ENCODE measurements around the gene UBE2U.
A peak's percentile ranks its signal among the peaks of the same experiment; 100 is the strongest.
"Not testable (repeated sequence)": the region's sequence is repeated elsewhere in the genome, so short reads cannot be mapped to it uniquely, and the experiment has no call there.

The UBE2U gene

DNA sequence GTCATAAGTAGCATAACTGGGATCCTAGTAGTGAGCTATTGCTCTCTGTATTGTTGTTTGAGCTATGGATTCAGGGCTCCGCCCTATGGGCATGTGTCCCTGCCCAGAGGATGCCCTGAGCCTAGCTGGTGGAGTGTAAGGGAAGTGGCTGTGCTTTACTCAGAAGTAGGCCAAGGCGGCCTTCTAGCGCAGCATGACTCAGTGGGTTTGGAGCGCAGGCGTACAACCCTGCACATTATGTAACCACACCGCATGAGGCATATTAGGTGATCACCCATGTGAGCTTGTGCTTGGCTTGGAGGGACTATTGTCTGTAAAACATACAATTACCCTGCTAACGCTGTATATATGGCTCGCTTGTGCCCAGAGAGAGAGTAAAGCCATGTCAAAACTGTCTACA lies 11.1 kb upstream of the UBE2U start:
- no peak for DNase-seq

DNA sequence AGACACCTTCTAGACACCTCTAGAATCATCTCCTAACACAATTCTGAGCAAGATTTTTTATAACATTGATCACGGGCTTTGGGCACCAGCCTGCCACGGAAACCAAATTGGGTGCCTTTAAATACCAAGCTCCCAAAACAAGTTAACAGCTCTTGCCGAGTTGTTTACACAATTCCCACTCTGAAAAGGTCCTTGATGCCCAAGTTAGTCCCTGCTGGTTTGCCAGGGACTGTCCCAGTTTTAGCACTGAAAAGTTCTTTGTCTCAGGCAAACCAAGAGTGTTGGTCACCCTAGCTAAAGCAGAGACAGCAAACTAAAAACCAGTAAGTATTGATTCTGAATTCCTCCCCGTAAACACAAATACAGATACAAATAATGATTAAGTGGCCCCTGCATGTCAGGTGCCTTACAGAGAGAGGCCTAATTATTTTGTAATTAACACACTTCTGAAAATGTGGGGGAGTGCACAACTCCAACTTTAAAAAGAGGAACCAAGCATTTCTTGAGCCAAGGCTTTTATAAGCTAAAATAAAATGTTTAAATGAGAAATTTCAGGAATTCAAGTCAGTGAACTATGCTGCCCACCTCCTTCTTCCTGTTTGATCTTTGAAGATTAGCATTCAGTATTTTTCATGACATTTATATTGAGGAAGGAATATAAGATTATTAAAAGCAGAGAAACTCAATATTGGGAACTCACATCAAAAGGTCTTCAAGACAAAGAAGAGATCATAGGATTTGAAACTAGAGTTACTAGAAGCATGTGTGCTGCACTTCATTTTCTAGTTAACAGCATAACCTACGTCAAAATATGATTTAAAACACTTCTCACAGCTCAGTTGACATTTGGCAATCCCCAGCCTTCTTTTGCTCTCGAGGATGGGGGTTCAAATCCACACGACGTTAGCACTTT lies 9.0 kb upstream of the UBE2U start:
- peak in 8 of 51 donors; percentile 4 to 53 (median 15) for DNase-seq

DNA sequence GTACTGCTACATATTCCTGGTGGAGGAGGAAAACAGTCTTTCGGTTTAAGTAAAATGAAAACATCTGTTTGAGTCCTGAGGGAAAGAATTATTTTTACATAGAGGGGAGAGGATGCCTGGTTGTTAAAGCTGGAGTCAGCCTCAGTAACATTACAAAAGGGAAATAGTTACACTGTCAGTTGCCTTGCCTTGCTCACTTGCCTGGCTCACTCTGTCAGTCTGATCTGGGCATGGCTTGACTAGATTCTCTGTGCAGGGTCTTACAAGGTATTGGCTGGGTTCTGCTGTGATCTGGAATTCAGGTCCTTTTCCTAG lies 8.4 kb upstream of the UBE2U start:
- DNase-seq = no peak

DNA sequence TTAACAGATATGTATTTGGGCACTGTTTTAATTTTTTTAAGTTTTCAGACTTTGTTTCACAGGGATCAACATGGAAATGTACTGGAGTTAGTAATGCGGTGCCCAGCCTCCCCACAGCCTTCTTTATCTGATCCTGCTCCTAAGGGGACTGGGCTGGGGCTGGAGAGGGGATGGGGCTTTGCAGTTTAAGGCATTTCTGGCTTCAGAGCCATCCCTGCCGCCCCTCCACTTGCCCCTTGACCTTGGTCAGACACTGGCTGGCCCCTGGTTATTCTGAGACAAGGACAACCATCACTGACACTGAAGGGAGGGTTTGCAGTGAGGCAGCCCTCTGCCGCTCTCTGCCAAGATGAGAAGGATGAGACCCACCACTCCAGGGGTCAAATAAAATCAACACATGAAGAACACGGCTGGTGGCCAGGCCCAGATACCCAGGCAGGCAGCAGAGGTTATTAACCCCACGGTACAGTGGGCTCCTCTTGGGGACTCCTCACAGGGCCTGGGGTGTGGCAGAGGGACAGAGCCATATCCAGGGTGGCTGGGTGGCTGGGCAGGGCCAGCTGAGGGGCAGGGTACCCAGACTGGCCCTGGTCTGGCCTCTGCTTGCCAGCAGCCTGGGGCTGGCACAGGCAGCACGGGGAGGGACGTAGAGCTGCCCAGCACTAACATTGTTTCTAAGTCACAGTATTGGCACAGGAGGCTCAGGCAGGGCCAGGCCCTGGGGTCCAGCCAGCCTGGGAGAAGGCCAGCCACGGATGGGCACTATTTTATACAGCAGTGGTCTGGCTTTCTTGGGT lies 7.2 kb upstream of the UBE2U start:
- DNase-seq = peak in 27 of 51 donors; percentile 4 to 69 (median 31)

DNA sequence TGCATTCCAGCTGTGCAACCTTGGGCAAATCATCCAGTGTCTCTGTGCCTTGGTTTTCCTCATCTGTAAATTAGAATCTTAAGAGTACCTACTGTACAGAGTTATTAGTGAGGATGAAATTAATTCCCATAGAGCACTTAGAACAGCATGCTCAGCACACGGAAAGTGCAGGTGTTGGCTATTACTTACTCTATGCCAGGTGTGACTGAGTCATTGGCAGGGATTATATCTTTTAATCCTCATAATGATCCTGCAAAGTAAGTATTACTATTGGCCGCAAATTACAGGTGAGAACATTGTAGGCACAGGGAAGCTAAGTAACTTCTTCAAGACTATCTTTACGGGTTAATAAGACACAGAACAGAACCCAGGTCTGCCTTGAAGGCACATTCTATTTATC lies 6.3 kb upstream of the UBE2U start:
- DNase-seq = no peak

DNA sequence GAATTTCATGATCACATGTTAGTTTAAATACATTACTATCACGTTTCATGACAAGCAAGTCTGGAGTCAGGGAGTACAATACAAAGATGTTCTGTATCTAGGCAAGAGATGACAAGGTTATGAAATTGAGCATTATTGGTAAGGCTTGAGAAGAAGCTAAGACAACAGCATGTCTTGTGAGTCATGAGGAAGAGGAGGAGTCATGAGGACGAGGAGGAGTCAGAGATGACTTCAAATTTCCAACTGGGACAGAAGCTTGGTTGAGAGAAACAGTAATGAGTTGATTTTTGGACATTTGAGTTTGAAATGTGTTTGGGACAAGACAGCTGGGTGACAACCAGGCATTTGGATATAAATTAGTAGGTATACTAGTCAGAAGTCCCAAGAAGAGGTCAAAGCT lies 4.3 kb upstream of the UBE2U start:
- no peak for DNase-seq

DNA sequence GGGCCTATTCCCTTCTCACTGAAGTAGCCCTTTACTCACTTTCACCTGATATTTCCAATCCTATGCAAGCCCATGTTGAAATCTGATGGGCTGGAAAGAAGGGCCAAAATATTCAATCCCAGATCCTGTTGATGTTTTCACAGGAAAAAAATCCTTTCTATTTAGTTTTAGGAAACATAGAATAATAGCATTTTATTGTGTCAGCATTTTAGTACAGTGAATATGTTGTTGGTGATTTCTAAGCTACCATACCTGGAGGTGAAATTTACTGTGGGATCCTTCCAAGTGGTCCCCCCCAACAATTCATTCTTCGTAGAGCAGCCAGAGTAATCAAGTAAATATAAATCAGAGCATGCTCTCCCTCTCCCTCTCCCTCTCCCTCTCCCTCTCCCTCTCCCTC lies 3.4 kb upstream of the UBE2U start:
- DNase-seq = no peak

DNA sequence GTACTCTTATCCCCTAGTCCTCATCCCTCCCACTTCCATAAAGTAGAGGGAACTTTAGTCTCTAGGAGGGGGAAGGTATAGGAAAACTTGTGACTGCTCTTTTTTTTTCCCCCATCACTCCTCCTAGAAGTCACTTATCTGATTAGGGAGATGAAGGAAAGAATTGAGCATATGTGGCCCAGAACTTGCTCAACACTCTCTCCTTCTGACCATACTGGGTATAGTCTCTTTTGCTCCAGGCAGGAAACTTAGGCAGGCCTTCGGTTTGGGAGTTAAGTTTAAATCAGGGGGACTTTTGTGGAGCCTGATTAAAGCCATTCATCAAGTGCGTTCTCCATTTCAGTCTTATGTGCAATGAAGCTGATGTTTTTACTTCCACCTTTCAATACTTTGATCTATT lies 5.8 kb downstream of the UBE2U start:
- no peak for DNase-seq

DNA sequence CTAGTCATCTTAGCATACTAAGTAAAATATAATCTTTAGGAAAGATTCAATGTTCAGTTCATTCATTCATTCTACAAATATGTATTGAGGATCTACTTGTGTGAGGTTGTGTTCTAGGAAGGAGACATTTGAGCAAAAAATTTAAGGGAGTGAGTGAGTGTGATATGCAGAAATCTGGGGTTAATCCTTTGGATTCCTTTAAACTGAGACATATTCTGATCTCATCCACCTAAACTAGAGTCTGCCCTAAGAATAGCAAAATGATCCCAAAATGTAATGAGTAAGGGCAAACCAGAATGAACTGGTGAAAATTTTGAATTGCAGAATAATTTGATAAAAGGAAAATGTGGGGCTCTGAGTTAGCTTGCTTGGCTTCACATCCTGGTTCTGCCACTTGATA lies 8.6 kb downstream of the UBE2U start:
- DNase-seq = no peak

DNA sequence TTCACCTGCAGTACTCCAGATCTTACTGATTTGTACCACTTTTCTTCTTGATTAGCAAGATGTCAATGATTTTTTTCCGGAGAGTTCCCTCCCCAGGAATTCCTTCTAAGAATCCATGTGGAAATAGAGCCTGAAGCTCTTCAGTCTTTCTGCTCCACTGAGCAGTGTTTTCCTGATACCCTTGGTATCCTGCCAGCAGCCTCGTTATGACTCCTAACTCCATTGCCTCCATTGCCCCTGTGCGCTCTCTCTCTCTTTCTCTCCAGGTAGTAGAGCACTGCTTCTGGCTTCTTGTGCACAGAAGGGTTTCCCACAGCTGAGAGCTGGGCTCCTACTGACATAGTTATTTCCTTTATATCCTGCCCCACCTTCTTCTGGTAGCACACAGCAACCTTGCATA lies 12.2 kb downstream of the UBE2U start:
- DNase-seq = peak in 1 of 51 donors; percentile 3

DNA sequence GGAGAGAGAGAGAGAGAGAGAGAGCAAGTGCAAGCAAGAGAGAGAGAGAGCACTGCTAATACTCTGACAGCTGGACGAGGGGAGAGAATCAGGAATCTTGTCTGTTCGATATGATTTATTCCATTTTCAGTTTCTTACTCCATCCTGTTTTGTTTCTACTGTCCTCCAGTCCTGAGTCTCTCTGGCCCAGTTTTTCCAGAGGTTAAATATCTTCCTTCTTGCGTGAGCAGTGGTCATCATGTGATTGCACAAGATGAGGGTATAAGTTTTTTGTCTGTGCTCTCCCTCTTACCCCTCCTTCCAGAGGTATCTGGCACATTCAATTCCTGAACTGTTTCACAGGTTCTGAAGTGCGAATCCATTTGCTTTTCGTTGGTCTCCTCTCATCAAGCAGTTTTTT lies 16.8 kb downstream of the UBE2U start:
- no peak for DNase-seq

DNA sequence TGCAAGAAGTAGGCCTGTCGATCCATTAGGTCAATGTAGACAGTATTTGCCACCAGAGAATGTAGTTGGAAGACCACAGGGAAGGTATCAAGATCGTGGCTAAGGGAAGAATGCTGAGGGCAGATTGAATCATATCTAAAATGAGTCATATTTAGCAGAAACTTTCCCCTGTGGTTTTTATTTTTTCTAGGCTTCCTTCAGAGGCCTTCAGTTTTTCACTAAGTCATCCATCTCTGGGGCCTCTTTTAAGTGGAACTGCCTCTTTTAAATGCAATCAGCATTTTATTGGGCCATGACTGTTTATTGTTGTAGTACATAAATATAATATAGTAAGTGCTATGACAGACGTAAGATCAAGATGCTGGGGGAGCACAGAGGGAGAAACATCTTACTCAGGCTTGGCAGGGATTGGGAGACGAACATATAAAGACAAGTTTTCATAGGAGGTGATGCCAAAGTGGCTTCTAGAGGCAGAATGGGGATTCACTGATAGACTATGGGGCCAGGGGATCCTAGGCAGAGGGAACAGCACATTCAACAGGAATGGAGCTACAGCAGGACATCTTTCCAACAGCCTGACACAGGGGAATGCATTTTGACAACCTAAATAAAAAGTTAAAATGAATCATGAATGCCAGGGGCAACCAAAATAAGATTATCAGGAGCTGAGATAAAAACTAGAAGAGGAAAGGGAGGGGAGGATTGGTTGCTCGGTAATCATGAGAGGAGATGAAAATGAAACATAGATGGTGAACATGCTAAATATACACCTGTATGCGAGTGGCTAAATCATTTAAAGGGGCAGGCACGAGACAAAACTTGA lies 20.1 kb downstream of the UBE2U start:
- no peak for DNase-seq

DNA sequence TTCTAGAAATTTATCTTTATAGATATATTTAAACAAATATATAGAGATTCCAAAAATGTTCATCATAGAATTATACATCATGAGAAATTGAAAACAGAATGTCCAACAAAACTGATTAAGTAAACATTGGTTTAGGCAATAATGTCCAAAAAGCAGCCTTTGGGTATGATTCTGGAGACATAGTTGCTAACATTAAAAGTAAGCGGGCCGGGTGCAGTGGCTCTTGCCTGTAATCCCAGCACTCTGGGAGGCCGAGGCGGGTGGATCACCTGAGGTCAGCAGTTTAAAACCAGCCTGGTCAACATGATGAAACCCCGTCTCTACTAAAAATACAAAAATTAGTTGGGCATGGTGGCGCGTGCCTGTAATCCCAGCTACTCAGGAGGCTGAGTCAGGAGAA lies 20.8 kb downstream of the UBE2U start:
- not testable (repeated sequence) for DNase-seq

DNA sequence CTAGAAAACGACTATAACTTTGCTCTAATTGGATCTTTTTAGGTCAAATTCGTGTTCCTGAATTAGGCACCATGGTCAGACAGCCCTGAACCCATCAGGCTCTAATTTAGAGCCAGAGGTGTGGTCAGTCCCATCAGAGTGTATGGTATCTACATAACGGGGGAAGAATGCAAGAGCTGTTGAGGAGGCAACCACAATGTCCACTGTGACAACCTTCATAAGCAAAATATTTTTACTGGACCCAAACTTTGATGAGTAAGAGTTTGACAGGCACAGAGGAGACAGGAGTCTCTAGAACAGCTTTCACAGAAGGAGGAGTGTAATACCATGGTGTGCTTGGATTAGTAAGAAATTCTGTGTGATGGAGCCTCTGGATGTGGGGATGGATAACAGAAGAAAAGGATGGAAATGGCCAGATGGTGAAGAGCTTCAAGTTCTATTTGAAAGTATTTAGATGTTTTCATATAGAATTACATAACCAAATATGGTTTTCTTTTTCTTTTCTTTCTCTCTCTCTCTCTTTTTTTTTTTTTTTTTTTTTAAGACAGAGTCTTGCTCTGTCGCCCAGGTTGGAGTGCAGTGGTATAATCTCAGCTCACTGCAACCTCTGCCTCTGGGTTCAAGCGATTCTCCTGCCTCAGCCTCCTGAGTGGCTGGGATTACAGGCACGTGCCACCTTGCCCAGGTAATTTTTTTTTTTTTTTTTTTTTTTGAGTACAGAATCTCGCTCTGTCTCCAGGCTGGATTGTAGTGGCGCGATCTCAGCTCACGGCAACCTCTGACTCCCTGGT lies 24.9 kb downstream of the UBE2U start:
- no peak for DNase-seq

DNA sequence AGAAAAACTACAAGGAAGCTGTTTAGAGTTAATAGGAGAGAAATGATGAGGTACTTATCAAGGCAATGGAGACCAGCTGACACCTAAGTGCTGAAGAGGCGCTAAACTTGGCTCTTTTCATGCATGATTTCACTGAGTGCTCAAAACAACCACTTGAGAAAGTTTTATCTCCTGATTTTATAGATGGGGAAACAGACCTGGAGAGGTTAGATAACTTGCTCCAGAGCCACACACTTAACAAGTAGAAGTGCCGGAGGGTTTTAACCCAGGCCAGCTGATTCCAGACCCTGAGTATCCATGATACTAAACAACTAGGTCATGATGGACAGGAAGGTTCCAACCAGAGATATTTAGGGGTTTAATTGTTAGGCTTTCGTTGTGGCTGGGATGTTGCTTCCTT lies 25.9 kb downstream of the UBE2U start:
- no peak for DNase-seq

DNA sequence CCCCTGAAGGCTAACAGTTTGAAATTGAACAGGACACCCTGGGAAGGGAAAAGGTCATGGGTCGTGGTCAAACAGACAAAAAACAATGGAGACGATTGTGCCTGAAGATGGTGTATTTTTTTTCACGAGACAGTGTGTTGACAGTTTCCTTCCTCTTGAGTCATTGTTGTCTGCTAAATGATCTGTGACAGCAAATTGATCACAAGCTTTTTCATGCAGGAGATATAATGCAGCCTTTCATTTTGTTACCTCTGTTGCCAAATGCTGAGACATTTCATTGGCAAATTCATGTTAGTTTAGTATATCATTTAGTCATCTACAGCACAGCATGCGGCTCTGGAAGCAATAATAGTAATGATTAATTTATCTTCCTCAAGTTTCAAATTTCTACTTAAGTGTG lies 27.7 kb downstream of the UBE2U start:
- peak in 1 of 51 donors; percentile 5 for DNase-seq

DNA sequence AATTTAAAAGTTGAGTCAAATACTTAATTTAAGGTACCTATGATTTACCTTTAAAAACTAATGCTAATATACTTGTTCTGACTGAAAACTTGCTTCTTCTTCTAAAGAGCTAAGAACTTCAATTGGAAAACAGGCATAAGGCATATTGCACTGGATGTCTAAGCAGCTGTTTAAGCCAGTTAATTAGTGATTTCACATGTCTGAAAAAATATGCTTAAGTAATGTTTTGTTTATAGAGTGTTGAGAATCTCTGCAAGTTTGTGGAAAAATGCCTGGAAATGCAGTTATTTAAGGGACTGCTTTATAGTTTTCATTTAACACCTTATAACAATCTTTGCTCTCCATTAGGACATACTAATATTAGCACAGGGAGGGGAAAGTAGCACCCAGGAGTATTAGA lies 28.2 kb downstream of the UBE2U start:
- DNase-seq = no peak

DNA sequence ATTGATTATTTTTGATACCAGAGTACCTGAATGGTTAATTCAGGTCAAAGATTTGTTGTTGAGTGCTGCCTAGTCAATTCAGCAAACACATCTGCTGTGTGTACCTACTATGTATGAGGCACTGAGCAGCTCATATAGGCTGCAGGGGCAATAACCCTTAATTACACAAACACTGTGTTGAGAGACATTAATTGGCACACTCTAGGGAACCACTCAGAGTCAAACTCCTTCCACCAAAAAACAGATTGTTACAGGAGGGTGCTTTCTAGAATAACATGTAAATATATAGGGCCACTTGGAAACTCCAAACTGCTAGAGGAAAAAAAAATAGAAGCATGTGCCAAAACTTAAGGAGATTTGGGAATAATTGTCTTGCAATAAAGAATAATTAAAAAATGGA lies 31.3 kb downstream of the UBE2U start:
- no peak for DNase-seq

DNA sequence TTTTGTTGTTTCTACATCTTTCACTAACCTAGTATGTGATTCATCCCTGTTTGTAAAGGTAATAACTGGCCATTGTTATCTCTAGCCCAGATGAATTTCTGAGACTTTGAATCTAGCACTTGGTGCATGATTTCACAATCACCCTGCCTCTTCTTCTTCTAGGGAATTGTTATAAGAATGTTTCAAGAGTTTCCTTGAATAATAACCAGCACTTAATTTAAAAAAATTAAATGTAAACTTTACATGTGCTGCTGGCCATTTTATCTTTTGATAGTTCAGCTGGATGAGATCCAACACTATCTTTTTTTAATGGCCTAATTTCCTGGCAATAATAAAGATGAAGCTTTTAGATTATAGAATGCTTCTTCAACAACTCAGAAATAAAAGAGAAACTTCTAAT lies 31.8 kb downstream of the UBE2U start:
- no peak for DNase-seq

DNA sequence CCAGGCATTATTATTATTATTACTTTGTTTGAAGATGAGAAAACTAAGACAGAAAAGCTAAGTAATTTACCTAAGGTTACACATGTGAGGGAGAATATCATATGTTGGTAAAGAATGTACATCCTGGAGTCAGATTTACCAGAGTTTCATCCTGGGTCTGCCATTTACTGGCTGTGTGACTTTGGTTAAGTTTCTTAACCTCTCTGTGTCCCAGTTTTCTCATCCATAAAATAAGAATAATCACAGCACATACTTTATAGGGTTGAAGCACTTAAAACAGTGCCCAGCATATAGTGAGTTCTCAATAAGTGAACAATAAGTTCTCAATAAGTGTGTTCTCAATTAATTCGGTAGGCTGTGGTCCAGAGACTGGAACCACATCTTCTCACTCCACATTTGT lies 32.5 kb downstream of the UBE2U start:
- DNase-seq = no peak

DNA sequence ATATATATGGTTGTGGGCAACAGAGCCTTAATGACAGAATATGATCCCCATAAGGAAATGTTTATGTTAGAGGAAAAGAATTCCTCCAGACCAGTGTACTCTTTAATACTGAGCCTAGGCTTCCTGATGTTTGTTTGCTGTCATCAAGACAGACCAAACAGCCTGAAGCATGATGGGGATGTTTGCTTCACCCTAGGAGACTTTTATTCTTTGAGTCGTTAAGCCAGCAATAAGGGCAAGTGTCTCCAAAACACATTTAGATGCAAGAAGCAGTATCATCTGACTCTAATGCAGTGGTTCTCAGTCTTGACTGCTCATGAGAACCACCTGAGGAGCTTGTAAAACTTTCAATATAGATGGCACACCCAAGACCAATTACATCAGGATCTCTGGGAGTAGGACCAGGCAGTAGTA lies 33.1 kb downstream of the UBE2U start:
- no peak for DNase-seq
